Measurements from ENCODE around the gene CFAP46.

Gene CFAP46

DNA sequence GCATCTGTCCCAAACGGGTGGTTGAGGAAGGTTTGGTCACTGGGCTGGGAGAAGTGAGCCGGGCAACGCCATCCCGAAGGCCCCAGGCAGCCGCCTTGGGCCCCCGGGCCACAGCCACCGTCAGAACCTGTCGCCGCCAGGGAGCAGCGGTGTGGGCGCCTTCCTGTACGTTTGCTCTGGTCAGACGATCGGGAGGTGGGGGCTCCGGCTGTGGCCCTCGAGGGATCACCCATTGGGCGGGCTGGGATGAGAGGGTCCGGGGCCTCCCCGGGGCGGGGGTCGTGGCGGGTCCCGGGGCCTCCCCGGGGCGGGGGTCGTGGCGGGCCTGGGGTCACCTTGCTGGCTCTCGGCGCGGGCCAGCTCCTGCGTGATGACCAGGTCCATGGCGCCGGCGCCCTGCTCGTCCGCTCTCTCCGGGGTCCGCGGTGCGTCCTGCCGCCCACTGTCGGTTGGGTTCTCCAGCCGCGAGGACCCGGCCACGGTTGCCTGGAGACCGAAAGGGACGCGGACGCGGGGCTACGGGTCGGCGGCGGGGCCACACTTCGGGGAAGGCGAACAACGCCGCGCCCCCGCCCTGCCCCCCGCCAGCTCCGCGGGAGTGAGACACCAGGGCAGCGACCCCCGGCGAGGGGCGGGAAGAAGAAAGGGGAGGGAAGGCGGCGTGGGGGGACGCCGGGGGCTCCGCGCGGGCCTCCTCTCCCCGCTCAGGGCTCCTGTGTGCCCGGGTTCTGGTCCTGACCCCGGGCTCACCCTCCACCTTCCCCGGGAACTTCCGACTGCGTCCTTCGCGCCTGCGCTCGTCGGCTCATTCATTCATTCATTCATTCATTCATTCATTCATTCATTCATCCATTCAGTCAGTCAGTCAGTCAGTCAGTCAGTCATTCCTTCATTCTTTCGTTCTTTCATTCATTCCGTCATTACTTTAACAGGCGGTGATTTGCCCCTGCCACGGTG lies at the start of gene CFAP46:
Gene CFAP46 (minus strand): TSS at position 470 of the 957 bp plus-strand sequence. CDS start 86 bp downstream, at position 384.
- no peak for DNase-seq (ENCODE audit: low read depth)

DNA sequence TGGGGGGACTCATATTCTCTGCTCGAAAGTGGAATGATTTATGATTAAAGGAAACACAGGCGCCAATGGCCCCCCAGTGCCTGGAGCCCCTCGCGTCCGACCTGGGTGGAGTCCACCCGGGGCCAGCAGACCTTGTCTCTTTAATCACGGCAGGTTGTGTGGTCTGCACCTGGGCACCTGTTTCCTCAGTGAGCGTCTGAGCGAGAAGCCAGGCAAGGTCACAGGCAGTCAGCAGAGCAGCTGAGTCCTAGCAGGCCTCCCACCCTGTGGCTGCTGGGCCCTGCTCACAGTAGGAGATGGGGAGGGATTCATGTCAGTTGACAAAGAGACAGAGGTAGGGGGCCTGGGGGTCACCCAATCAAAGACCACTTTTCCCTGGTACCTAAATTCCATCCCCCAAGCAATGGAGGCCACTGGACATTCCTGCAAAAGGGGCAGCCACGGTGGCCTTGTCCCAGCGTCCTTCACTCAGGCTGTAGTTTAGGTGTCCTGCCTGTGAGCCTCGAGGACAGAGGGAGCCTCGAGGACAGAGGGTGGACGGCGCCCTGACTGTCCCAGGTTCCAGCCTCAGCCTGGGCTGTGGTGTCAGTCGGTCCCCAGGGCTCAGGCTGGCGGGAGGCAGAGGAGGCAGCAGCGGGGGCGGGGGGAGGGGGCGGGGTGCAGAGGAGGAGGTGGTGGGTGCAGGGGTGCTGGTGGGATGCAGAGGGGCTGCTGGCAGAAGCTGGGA lies 49.5 kb upstream of the CFAP46 start:
- no peak for DNase-seq (ENCODE audit: low read depth)

DNA sequence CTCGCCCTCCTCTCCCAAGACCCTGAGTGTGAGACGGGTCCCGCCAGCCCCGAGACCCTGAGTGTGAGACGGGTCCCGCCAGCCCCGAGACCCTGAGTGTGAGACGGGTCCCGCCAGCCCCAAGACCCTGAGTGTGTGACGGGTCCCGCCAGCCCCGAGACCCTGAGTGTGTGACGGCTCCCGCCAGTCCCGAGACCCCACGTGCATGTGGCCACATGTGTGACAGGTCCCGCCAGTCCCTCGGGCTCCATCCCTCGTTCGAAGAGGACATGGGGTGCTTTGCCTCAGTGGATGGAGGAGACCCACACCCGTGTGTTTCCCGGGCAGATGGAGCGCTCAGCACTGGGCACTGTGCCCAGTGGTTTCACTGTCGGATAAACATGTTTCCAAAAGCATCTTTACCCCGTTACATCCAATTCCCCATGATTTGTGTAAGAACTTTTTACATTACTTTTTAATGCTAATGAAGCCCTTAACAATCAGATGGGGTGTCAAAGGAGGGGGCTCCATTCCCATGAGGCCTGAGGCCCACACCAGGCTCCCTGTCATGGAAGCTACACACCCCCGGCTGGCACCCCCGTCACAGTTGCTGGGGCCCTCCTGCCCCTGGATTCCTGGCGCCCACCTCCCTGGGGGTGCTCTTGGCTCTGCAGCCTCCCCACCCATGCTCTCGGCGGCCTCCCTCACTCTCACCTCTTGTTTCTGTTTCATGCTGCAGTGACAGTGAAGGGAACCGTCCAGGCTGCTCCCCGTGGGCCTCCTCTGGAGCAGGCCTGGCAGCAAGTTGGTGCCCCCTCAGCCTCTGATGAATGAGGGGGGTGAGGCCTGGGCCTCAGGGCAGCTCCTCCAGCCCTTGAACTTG lies 48.5 kb upstream of the CFAP46 start:
- no peak for DNase-seq (ENCODE audit: low read depth)

DNA sequence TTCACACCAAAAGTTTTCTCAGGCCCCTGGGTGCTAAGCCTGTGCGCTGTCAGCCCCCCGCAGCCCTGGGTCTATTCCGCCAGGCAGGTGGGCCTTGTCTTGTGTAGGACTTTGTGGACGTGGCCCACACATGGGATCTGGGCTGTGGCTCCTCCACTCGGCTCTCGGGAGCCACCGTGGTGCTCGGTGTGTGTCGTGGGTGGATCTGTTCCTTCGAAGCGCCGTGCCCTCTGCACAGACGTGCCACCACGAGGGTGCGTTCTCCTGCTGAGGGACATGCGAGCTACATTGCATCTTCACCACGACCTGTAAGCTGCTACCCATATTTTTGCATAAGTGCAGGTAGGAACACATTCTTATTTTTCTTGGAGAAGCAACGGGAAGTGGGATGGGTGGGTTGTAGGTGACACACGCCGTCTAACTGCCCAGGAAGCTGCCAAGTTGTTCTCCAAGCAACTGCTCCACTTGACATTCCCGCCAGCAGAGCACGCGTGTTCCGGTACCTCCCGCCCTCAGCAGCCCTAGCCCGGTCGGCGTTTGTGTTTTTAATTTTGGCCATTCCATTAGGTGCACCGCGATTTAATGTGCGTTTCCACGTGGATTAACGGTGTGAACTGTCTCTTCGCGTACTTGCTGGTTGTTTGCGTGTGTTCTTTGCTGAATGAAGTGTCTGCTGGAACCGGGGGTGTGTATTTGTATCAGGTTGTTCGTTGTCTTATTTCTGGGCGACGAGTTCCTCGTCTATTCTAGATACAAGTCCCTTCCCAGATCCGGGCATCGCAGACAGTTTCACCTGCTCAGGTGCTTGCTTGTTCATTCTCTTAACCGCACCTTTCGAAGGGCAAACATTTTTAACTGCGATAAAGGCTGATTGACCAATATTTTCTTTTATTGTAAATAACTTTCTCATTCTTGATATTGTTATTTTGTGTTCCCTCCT lies 47.4 kb upstream of the CFAP46 start:
- DNase-seq (ENCODE audit: low read depth): no peak

DNA sequence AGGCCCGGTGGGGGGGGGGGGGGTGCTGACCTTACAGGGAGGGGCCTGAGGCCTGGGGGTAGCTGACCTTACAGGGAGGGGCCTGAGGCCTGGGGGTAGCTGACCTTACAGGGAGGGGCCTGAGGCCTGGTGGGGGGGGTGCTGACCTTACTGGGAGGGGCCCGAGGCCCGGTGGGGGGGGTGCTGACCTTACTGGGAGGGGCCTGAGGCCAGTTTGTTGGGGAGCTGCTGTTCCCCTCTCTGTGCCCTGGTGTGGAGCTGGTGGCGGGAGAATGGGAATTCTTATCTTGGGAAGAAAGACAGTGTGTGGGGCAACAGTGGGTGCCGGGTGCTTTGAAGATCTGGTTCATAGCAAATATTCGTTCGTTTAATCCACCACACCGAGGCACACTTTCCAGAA lies 46.6 kb upstream of the CFAP46 start:
- DNase-seq (ENCODE audit: low read depth): no peak

- DNase-seq (ENCODE audit: low read depth): peak; percentile 89
These were observed 45.6 kb upstream of the CFAP46 start for GRCh38 chr10:132987671-132988571.

DNA sequence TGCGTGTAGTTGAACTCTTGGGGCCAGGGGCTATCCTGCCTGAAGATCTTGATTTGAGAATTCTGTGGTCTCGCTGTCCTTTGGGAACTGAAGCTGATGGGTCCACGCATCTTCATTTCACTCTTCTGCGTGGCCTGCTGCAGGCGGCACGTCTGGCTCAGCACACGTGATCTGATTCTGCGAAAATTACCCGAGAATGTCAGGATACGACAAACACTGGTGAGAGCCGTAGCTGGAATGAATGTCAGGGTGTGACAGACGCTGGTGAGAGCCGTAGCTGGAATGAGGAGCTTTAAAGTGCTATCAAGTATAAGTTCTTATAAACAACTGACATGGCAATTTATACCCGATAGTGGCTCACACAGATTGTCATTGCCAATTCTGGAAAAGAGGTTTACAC lies 44.6 kb upstream of the CFAP46 start:
- no peak for DNase-seq (ENCODE audit: low read depth)

- DNase-seq (ENCODE audit: low read depth): no peak
These were observed 44.2 kb upstream of the CFAP46 start for GRCh38 chr10:132986576-132986975.

DNA sequence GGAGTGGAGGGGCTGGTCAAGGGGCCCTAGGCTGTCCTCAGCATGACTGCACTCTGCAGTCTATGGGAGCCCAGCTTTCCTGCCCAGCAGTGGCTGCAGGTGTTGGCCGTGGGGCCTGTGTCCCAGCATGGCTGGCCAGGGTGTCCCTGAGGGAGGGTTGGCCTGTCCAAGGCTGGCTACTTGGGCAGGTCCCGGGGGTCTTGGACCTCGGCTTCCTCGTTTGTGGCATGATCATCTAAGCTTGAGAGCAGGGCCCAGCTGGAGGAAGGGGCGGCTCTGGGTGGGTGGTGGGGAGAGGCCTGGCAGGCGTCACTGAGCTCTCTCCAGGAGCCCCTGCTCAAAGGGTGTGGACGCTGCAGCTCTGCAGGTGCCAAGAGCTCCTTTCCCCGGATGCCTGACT lies 43.7 kb upstream of the CFAP46 start:
- DNase-seq (ENCODE audit: low read depth): no peak

GRCh38 chr10:132985546-132985900 lies 43.2 kb upstream of the CFAP46 start:
- no peak for DNase-seq (ENCODE audit: low read depth)

GRCh38 chr10:132984801-132985545 lies 42.6 kb upstream of the CFAP46 start:
- peak; percentile 38 for DNase-seq (ENCODE audit: low read depth)

- no peak for DNase-seq (ENCODE audit: low read depth)
These were observed 41.6 kb upstream of the CFAP46 start for GRCh38 chr10:132984008-132984295.

DNA sequence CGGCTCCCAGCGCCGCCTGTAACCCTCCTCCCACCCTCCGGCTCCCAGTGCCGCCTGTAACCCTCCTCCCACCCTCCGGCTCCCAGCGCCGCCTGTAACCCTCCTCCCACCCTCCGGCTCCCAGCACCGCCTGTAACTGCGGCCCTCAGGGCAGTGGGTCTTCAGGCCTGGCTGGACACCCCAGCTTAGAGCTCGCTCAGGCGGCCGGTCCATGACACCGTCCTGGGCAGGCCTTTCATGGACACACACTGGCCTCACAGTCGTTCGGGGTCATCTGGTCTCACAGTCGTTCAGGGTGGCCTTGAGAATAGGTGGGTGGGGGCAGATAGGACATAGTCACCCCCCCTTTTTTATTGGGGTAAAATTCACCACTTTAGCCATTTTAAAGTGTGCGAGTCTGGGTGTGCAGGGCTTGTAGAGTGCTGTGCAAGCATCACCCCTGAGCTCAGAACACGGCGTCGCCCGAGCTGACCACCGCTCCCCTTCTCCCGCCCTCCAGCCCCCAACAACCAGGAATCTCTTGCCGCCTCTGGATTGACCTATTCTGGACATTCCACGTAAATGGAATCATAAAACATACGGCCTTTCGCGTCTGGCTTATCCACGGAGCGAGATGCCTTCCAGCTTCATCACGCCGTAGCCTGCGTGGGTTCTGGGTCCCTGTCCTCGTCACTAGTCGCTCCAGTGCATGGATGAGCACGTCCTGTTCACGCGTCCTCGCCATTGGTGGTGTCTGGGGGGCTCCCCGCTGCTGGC lies 41.1 kb upstream of the CFAP46 start:
- no peak for DNase-seq (ENCODE audit: low read depth)

GRCh38 chr10:132982301-132982989 lies 40.1 kb upstream of the CFAP46 start:
- DNase-seq (ENCODE audit: low read depth): no peak

- no peak for DNase-seq (ENCODE audit: low read depth)
These were observed 39.4 kb upstream of the CFAP46 start for GRCh38 chr10:132981746-132982145.

DNA sequence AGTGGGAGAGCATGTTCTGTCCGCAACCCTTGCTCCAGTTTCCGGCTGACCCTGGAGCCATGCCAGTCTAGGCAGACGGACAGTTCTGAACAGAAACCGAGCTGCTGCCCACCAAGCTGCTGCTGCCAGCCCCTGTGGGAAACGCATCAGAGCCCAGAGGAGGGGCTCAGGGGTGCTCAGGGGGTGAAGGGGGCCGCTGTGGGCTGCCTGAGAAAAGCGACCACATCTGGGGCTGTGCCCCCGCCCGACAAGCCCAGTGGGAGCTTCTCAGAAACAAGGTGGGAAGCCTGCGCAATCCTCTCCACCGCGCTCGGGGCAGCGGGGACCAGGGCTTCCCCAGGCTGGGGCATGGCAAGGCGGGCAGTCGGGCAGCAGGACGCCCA lies 38.8 kb upstream of the CFAP46 start:
- no peak for DNase-seq (ENCODE audit: low read depth)

DNA sequence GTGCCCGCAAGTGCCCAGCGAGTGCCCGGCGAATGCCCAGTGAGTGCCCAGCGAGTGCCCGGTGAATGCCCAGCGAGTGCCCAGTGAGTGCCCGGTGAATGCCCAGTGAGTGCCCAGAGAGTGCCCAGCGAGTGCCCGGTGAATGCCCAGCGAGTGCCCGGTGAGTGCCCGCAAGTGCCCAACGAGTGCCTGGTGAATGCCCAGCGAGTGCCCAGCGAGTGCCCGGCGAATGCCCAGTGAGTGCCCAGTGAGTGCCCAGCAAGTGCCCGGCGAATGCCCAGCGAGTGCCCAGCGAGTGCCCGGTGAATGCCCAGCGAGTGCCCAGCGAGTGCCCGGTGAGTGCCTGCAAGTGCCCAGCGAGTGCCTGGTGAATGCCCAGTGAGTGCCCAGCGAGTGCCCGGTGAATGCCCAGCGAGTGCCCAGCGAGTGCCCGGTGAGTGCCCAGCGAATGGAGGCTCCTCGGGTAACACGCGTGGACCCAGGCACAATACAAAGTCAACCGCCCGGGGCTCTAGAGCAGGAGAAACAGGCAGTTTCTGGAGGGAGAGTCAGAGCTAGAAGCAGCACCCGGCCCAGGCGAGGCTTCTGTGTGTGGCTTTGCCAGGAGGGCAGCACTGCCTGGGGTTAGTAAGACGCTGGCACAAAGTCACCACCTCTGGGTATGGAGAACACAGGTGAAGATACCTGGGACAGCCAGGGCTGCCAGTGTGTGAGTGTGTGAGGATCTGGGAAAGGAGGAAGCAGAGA lies 38.2 kb upstream of the CFAP46 start:
- DNase-seq (ENCODE audit: low read depth): no peak

Measured in GM04503 (cell line).